NCI-H1436 (cell line): ENCODE data around the gene OTUD5.
"Not testable (repeated sequence)": the region's sequence is repeated elsewhere in the genome, so short reads cannot be mapped to it uniquely, and the experiment has no call there.

ENCODE experiments used
- DNase-seq: peaks from one replicate; lab custom pipeline; 2025; lab: John Stamatoyannopoulos, UW

The OTUD5 gene, protein sequence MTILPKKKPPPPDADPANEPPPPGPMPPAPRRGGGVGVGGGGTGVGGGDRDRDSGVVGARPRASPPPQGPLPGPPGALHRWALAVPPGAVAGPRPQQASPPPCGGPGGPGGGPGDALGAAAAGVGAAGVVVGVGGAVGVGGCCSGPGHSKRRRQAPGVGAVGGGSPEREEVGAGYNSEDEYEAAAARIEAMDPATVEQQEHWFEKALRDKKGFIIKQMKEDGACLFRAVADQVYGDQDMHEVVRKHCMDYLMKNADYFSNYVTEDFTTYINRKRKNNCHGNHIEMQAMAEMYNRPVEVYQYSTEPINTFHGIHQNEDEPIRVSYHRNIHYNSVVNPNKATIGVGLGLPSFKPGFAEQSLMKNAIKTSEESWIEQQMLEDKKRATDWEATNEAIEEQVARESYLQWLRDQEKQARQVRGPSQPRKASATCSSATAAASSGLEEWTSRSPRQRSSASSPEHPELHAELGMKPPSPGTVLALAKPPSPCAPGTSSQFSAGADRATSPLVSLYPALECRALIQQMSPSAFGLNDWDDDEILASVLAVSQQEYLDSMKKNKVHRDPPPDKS

DNA sequence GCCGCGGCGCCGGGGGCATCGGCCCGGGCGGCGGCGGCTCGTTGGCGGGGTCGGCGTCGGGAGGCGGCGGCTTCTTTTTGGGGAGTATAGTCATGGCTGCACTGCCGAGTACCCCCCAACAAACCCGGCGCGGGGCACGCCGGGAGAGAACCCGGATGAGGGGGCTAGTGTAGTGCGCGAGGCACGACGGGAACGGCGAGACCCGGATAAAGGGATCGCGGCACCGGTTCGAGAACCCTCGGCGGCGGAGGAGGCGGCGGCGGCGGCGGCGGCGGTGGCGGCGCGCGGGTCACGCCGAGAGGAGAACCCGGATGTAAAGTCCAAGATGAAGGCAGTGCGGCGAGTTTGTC is at the start of gene OTUD5:
TSS of gene OTUD5 (minus strand) at position 131 of the 350 bp plus-strand sequence. CDS start at position 94, 37 bp downstream.
- DNase-seq = peak; percentile 32

DNA sequence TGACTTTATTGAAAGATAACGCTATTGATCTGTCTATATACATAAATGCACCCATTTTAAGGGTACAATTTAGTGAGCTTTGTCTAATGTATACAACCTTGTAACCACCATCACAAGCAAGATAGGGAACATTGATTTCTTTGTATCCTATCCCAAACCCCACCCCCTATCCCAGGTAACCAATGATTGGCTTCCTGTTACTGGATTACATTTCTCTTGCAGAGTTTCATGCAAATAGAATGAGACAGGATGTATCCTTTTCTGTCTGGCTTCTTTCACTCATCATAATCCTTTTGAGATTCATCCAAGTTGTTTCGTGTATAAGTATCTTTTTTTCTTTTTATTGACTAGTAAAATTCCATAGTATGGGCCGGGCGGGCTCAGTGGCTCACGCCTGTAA is 46.3 kb upstream of the OTUD5 start:
- DNase-seq = no peak

GRCh38 chrX:49002091-49002935 is 44.9 kb upstream of the OTUD5 start, which contains the start of gene GRIPAP1:
TSS of gene GRIPAP1 (minus strand) at chrX:49002264. CDS start at chrX:49002229, 35 bp downstream.
- DNase-seq = peak; percentile 88

DNA sequence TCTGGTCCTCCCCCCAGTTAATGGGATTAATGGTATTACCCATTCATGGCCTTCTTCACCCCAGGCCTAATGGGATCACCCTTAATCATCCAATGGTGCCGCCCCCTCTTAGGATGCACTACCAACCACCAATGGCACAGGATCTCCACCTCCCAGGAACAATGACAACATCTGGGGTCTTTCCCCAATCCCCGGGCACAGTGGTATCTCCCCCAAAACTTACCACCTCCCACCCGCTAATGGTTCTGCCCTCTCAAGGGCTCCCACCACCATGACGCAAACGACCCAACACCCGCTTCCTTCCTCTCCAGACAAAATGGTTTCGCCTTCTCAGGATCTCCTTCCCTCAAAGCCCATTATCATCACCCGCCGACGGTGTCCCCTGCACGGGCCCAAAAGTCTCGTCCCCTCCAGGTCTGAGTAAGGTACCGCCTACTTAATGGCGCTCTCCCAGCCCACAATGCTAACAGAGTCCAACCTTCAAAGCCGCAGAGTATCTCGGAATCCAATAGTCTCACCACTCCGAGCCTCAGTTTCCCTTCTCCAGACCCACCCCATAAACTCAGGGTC is 44.2 kb upstream of the OTUD5 start:
- peak; percentile 9 for DNase-seq

DNA sequence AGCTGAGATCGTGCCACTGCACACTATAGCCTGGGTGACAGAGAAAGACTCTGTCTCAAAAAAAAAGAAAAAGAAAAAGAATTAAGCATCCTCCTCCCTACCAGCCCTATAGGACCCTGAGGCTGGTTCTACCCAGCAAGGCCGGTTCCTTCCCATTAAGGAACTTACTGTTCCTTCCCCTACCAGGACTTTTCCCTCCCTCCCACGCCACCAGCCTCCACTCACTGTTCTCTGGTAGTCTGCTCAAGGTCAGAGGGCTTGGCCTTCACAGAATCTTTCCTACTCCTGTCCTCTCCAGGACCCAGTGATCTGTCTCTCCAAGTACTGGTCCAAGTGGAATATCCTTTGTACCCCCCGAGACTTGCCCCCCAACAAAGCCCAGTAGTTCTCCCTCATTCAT is 43.2 kb upstream of the OTUD5 start:
- DNase-seq = no peak

GRCh38 chrX:48999030-48999429 is 41.6 kb upstream of the OTUD5 start:
- DNase-seq = no peak

GRCh38 chrX:48998391-48998790 is 41.0 kb upstream of the OTUD5 start:
- no peak for DNase-seq

DNA sequence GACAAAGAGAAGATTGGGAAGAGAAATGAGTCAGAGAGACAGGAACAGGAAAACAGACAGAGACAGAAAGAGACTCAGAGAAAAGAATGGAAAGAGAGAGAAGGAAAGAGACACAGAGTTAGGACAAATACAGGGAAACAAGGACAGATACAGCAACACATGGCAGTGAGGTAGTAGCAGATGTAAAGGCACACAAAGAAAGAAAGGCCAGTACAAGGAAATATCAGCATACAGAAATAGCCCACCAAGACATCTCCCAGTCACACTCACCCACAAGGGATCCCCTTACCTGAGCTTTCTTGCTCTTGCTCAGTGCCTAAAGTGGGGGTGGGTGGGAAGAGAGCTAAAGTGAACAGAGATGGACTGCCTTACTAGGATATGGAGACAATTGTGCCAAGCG is 40.5 kb upstream of the OTUD5 start:
- no peak for DNase-seq

DNA sequence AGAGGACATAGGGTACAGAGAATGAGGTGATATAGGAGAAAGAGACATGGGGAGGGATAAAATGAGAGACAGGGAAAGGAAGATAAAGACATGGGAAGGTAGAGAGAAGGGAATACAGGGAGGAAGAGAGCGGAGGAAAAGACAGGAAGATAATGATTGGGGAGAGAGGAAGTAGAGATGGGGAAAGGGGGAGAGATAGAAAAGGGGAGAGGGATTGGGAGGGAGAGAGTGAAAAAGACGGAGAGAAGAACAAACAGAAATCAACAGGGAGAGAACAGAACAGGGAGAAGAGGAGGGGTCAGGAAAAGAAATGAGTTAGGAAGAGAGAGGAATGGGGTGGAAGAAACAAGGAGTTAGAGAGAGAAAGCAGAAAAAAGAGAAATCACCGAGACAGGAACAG is 40.0 kb upstream of the OTUD5 start:
- DNase-seq = no peak

DNA sequence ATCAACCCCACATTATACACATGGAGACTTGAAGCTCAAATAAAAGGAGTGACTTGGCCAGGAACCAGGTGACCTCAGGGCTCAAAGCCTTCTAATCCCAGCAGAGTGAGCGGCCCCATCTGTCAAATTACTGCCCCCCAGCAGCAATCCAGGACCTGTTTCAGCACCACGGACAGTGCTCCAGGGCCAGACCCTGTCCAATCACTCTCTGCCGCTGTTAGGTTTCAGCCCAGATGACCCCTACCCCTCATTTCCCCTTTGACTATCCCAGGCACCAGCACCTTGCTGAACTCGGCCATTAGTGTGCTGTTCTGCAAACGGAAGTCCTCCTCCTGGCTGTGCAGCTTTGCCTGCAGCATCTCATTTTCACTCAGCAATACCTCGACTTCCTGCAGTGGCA is 39.6 kb upstream of the OTUD5 start:
- DNase-seq = no peak

- DNase-seq = no peak
These were observed 34.9 kb upstream of the OTUD5 start for GRCh38 chrX:48992341-48992740.

DNA sequence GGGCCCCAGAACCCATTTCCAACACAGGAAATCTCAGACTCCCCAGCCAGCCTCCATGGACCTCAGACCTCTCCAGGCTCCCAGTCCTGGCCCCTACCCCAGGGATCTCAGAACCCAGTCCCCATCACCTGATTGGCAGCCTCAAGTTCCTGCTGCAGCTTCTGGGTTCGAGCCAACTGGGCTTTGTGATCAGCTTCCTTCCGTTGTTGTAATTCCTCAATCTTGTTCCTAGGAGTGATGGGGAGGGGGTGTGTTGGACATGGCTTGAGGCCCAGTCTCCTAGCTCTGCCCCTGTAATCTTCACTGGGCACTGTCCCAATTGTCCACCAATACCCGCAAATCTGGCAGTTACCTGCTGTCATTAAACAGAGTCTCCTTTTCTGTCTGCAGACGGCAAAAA is 32.1 kb upstream of the OTUD5 start:
- DNase-seq = no peak

GRCh38 chrX:48983896-48984295 is 26.5 kb upstream of the OTUD5 start:
- no peak for DNase-seq

DNA sequence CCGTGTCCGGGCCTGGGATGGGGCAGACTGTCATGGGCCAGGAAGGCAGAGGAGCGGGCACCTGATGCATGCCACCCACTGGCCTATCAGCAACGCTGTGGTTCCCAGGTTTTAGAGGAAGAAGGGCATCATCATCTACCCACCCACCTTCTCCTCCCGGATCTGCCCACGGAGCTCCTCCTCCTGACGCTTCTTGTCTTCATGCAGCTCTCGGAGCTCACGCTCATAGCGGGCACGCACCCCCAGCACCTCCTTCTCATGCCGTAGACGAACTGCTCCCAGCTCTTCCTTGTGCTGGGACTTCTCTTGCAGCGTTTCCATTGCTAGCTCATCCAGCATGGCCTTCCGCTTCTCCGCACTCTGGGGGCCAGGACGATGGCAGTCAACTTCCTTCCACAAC is 25.7 kb upstream of the OTUD5 start:
- DNase-seq = no peak

DNA sequence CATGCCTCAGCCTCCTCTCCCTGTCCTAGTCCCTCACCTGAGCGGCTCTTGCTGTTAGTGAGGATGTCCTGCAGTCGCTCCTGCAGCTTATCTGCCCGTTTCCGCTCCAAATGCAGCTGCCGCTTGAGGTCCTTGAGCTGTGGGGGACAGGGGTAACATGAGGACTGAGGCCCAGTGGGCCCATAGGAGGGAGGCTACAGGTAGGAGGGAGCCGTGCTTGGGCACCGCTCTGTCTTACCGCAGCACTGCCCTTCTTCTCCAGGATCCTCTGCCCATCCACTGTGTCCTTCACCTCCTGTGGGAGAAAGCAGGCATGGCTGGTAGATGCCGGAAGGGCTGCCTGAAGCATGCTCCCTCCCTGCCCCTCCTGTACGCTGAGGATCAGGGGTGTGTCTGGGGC is 23.8 kb upstream of the OTUD5 start:
- no peak for DNase-seq

- not testable (repeated sequence) for DNase-seq
These were observed 22.9 kb upstream of the OTUD5 start for GRCh38 chrX:48980341-48980740.

DNA sequence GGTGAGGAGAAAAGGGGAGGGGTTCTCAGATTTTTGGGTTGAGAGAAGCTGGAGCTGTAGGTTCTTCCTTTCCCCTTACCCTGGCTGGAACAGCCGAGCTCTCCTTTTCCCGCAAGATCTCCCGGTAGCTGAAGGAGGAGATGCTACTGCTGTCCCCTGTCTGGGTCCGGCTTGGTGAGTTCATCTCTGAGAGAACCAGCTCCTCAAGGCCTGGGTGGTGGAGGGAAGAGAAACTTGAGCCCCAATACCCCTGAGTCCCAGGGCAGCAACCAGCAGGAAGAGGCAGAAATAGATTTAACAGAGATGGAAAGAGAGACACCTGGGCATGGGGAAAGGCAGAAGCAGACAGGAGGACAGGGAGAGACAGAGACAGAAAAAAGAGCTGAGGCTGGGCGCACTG is 20.8 kb upstream of the OTUD5 start:
- DNase-seq = no peak

DNA sequence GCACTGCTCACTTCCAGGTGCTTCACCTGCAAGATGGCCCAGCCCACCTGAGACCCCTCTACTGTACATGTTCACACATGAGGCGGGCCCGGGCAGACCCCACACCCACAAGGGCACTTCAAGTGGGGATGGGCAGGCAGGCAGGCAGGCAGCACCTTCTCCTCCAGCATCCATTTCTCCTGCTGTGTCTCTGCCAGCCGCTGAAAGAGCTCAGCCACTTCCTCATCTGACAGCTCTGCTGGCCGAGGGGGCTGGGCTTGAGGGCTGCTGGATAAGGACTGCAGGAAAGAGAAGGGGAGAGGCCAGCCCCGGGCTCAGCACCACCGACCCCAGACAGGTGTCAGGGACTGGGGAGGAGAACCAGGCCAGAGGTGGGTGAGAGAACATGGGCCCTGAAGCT is 18.7 kb upstream of the OTUD5 start:
- no peak for DNase-seq

DNA sequence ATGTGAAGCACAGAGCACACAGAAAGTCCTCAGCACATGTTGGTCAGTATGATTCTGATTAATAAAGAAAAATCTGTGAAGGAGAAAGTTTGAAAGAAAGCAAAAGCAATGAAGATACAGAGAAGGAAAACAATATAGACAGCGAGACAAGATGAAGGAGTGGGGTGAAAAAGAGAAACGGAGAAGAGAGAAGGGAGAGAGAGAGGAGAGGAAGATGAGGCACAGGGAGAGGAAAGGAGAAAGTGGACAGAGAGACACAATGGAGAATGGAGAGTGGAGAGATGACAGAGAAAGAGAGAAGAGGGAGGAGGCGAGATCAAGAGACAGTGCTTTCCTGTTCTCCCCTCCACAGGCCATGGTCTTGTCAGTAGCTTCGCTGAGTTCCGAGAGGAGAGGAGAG is 18.1 kb upstream of the OTUD5 start:
- DNase-seq = no peak

DNA sequence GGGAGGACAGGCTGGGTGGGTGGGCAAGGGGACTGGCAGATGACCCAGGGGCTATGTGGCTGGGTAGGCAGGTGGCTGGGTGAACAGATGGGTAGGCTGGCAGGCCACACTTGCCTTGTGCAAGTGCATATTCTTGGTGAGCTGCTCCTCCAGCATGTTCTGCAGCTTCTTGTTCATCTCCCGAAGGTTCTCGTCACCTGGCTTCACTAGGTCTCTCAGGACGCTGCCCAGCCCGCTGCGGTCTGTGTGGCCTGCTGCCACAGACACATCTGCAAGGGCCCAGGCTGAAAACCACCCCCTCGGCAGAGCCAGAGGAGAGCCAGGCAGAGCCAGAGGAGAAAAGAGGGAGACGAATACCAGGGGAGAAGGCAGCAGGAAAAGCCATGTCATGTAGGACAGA is 17.6 kb upstream of the OTUD5 start:
- no peak for DNase-seq

DNA sequence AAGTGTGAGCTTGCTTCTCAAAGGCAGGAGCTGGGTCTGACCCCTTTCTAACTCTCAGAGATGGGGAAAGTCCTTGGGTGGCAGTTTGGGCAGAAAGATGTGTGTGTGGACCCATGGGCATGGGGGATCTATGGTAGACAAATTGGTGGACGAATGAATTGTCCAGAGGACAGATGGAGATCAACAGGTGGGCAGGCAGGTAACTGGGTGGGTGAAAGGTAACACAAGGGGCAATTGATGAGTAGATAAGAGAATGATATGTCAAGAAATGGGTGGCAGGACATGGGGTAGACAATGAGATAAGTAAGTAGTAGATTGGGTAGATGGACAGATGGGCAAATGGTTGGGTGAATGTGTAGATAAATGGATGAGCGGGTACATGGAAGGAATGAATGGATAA is 17.2 kb upstream of the OTUD5 start:
- no peak for DNase-seq

- DNase-seq = no peak
These were observed 16.6 kb upstream of the OTUD5 start for GRCh38 chrX:48974033-48974432.
